IMR-90 (cell line): Measurements from ENCODE around the gene KRTAP4-12. TPM values are rescaled to one million over a fixed set of nuclear protein-coding genes. Genes with fewer than 3 reads are reported as not detected.
"Not testable (repeated sequence)": the region's sequence is repeated elsewhere in the genome, so short reads cannot be mapped to it uniquely, and the experiment has no call there.

Experiments used
- ATAC-seq: fragments of 200-7000 bp; cut with Tn5 transposase; 2 replicates; pipeline ENCODE4 v1.9.1; 2020; ENCODE audit warnings: low read depth, mild to moderate bottlenecking, moderate library complexity
- BruUV-seq: library from RNA; stranded (reverse); fragments of 400-500 nt; replicated peaks from 2 replicates; lab custom pipeline; 2021; lab: Mats Ljungman, UMichigan
- CTCF ChIA-PET: fragments of 300-600 bp; formaldehyde crosslinking; extraction: SDS; loops from one replicate; lab custom pipeline; 2021; ENCODE audit warnings: antibody characterized with exemption; lab: Yijun Ruan, JAX
- POLR2A ChIA-PET: fragments of 300-600 bp; sonication (Branson Sonifier 250); formaldehyde crosslinking; loops from one replicate; lab custom pipeline; 2022; ENCODE audit warnings: antibody characterized with exemption; ENCODE audit not compliant: unreplicated experiment; lab: Charles Lee
- DNase-seq: peaks from one replicate; pipeline ENCODE4 v3.0.0; 2013
- H2AFZ ChIP-seq: replicated peaks from 2 replicates; pipeline ENCODE3; 2013; ENCODE audit warnings: low read length, mild to moderate bottlenecking; ENCODE audit not compliant: poor library complexity
- H2AK5ac ChIP-seq: 2 replicates; pipeline ENCODE4 v1.6.1; 2013; ENCODE audit warnings: low read depth, low read length, inconsistent platforms
- H2AK9ac ChIP-seq: replicated peaks from 2 replicates; pipeline ENCODE3; 2013; ENCODE audit warnings: mild to moderate bottlenecking, low read depth, low read length, moderate library complexity; ENCODE audit not compliant: poor library complexity
- H2BK120ac ChIP-seq: 2 replicates; pipeline ENCODE4 v1.6.1; 2013; ENCODE audit warnings: low read depth, low read length, inconsistent platforms
- H2BK15ac ChIP-seq: 3 replicates; pipeline ENCODE4 v1.6.1; 2013; ENCODE audit warnings: low read depth, low read length, inconsistent platforms
- H2BK20ac ChIP-seq: 2 replicates; pipeline ENCODE4 v1.6.1; 2013; ENCODE audit warnings: low read depth, mild to moderate bottlenecking, inconsistent platforms, low read length, moderate library complexity
- H2BK5ac ChIP-seq: 2 replicates; pipeline ENCODE4 v1.6.1; 2013; ENCODE audit warnings: mild to moderate bottlenecking, low read depth, low read length, inconsistent platforms; ENCODE audit not compliant: poor library complexity, severe bottlenecking
- H3K14ac ChIP-seq: replicated peaks from 2 replicates; pipeline ENCODE4 v1.6.1; 2013; ENCODE audit warnings: low read depth, low read length, inconsistent platforms
- H3K18ac ChIP-seq: 2 replicates; pipeline ENCODE4 v1.6.1; 2013; ENCODE audit warnings: low read depth, low read length, control low read depth
- H3K23ac ChIP-seq: 2 replicates; pipeline ENCODE4 v1.6.1; 2013; ENCODE audit warnings: low read depth, low read length, inconsistent platforms
- H3K27ac ChIP-seq: 2 replicates; pipeline ENCODE4 v1.5.1; 2013; ENCODE audit warnings: mild to moderate bottlenecking, control low read depth, low read length; ENCODE audit not compliant: insufficient read depth
- H3K27me3 ChIP-seq: 2 replicates; pipeline ENCODE4 v1.6.1; 2013; ENCODE audit warnings: low read length; ENCODE audit not compliant: control insufficient read depth, insufficient read depth
- H3K36me3 ChIP-seq: 2 replicates; pipeline ENCODE4 v1.6.1; 2013; ENCODE audit warnings: low read length, mixed read lengths; ENCODE audit not compliant: control insufficient read depth, insufficient read depth
- H3K4ac ChIP-seq: 2 replicates; pipeline ENCODE4 v1.6.1; 2013; ENCODE audit warnings: low read depth, low read length, inconsistent platforms
- H3K4me1 ChIP-seq: 2 replicates; pipeline ENCODE4 v1.6.1; 2013; ENCODE audit warnings: low read length, mixed read lengths; ENCODE audit not compliant: control insufficient read depth, insufficient read depth
- H3K4me2 ChIP-seq: 2 replicates; pipeline ENCODE4 v1.6.1; 2013; ENCODE audit warnings: low read depth, mild to moderate bottlenecking, control low read depth, low read length, moderate library complexity
- H3K4me3 ChIP-seq: 2 replicates; pipeline ENCODE4 v1.5.1; 2013; ENCODE audit warnings: low read depth, mild to moderate bottlenecking, control low read depth, low read length, moderate library complexity; ENCODE audit not compliant: insufficient read depth
- H3K56ac ChIP-seq: 2 replicates; pipeline ENCODE4 v1.6.1; 2013; ENCODE audit warnings: low read length, inconsistent platforms; ENCODE audit not compliant: insufficient read depth; ENCODE audit errors: extremely low read depth
- H3K79me1 ChIP-seq, 2 experiments: 2 replicates each; pipeline ENCODE4 v1.6.1; 2013; ENCODE audit warnings: low read length in 2 of 2, inconsistent platforms in 1 of 2, low read depth in 1 of 2
- H3K9ac ChIP-seq: 2 replicates; pipeline ENCODE4 v1.6.1; 2013; ENCODE audit warnings: low read depth, low read length, control low read depth
- H3K9me1 ChIP-seq: 2 replicates; pipeline ENCODE4 v1.6.1; 2013; ENCODE audit warnings: low read length, inconsistent platforms; ENCODE audit not compliant: insufficient read depth
- H3K9me3 ChIP-seq: 2 replicates; pipeline ENCODE4 v1.6.1; 2013; ENCODE audit warnings: low read length; ENCODE audit not compliant: control insufficient read depth, insufficient read depth
- H4K20me1 ChIP-seq: 2 replicates; pipeline ENCODE4 v1.6.1; 2013; ENCODE audit warnings: low read length, inconsistent platforms; ENCODE audit not compliant: insufficient read depth
- H4K5ac ChIP-seq: 2 replicates; pipeline ENCODE4 v1.6.1; 2013; ENCODE audit warnings: mild to moderate bottlenecking, low read depth, low read length, control low read depth
- H4K8ac ChIP-seq, 2 experiments: 2 replicates each; pipeline ENCODE4 v1.6.1; 2013; ENCODE audit warnings: low read depth in 2 of 2, low read length in 2 of 2, control low read depth in 1 of 2, inconsistent platforms in 1 of 2
- H4K91ac ChIP-seq: 2 replicates; pipeline ENCODE4 v1.6.1; 2013; ENCODE audit warnings: low read depth, low read length, inconsistent platforms; ENCODE audit not compliant: insufficient read depth
- WGBS, 2 experiments: methylation state at CpG; one replicate each; pipeline versions ENCODE4 v1.1.5 to v1.1.7; 2013; ENCODE audit warnings: missing lambda C conversion rate in 2 of 2; ENCODE audit not compliant: insufficient read length in 1 of 2; ENCODE audit errors: extremely low coverage in 2 of 2; 5-methylcytosine and 5-hydroxymethylcytosine counted together
- dilution Hi-C: fragments of 300-500 bp; cut with HindIII; formaldehyde crosslinking; loops from one replicate; pipeline ENCODE4 v1.14.3; 2018; ENCODE audit warnings: low sequenced_read_pairs; ENCODE audit not compliant: unreplicated experiment
- in situ Hi-C: fragments of 300-500 bp; cut with MboI; formaldehyde crosslinking; loops from 3 replicates; pipeline ENCODE4 v1.14.3; 2019; ENCODE audit warnings: low sequenced_read_pairs, inconsistent platforms, mixed read lengths
- intact Hi-C: fragments of 100-400 bp; cut with micrococcal nuclease; formaldehyde crosslinking; loops from 2 replicates; pipeline ENCODE4 v1.10.0; 2022
- polyA plus RNA-seq, 3 experiments: library from polyadenylated mRNA; depleted of rRNA; stranded (reverse); fragments of >200 nt; gene quantifications; 2 replicates each; pipeline ENCODE4 v1.2.3, GENCODE V29; 2012; ENCODE audit warnings: low replicate concordance in 1 of 3
- total RNA-seq: library from RNA; depleted of rRNA; stranded (reverse); fragments of >200 nt; gene quantifications from 2 replicates; pipeline ENCODE4 v1.2.3, GENCODE V29; 2012

Gene KRTAP4-12
- total and polyA plus RNA-seq, 2 of the 4 experiments (the other 2 are of a cell fraction), result 0.18 to 1.1 TPM

DNA sequence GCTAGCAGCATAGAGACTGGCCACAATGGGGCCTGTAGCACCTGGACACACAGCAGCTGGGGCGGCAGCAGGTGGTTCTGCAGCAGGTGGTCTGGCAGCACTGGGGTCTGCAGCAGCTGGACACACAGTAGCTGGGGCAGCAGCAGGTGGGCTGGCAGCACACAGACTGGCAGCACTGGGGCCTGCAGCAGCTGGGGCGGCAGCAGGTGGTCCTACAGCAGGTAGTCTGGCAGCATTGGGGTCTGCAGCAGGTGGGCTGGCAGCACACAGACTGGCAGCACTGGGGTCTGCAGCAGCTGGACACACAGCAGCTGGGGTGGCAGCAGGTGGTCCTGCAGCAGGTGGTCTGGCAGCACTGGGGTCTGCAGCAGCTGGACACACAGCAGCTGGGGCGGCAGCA is 36.2 kb upstream of the KRTAP4-12 start:
- H2BK20ac ChIP-seq, H4K5ac ChIP-seq, H3K4me2 ChIP-seq, H3K27me3 ChIP-seq, in situ Hi-C loops, H3K79me1 ChIP-seq, H3K4me1 ChIP-seq, H2BK120ac ChIP-seq, H3K23ac ChIP-seq, H2AK9ac ChIP-seq, H3K9me3 ChIP-seq, H3K4me3 ChIP-seq, DNase-seq, H3K27ac ChIP-seq, H2AFZ ChIP-seq, H3K14ac ChIP-seq, POLR2A ChIA-PET, BruUV-seq, H3K36me3 ChIP-seq, ATAC-seq, H3K9ac ChIP-seq, H4K20me1 ChIP-seq, intact Hi-C loops, H4K8ac ChIP-seq, H4K91ac ChIP-seq, H2BK5ac ChIP-seq, H2BK15ac ChIP-seq, H3K9me1 ChIP-seq, H3K56ac ChIP-seq, H3K4ac ChIP-seq, CTCF ChIA-PET, H2AK5ac ChIP-seq, dilution Hi-C loops, H3K18ac ChIP-seq: not testable (repeated sequence)
- WGBS, 2 experiments, result 92% methylated on average over 2 of the region's 3 CpGs; no CpG with 5 or more reads in 1 of the 2 experiments
